Esophagus squamous epithelium (tissue), 4 donors: Measurements from ENCODE around the gene ELP4.

Experiments used
- POLR2A ChIP-seq, 4 donors: fragments of 450-650 bp; IDR thresholded peaks; one replicate each; pipeline ENCODE4 v1.6.1; 2017; ENCODE audit warnings: antibody characterized with exemption in 4 of 4, mild to moderate bottlenecking in 4 of 4, moderate library complexity in 3 of 4
- TF ChIP-seq, protein P1 (sequence below), 6 experiments: fragments of 450-650 bp in 4 of 6; fragments of 200-600 bp in 2 of 6; sonication (generic) in 2 of 6; IDR thresholded peaks; one replicate each; pipeline ENCODE4 v1.5.1; 2016 to 2019; ENCODE audit warnings: antibody characterized with exemption in 6 of 6, mild to moderate bottlenecking in 4 of 6, moderate library complexity in 4 of 6

DNA sequence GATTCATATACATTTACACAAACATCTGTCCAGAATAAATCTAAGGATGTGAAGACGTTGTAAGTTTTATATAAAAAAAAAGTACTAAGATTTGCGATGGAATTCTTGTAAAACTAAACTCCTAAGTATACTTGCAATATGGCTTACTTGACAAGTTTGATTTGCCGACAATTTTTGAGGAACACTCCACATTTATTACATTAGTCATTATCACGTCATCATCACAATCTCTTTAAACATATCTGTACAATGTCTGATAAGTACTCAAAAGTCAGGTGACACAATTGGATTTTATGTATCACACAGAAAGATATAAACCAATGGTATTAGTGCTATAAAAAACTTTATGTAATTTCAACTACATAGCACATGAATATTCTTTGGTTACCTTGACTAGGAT is 30.5 kb upstream of the ELP4 start:
- TF ChIP-seq, protein P1, sequence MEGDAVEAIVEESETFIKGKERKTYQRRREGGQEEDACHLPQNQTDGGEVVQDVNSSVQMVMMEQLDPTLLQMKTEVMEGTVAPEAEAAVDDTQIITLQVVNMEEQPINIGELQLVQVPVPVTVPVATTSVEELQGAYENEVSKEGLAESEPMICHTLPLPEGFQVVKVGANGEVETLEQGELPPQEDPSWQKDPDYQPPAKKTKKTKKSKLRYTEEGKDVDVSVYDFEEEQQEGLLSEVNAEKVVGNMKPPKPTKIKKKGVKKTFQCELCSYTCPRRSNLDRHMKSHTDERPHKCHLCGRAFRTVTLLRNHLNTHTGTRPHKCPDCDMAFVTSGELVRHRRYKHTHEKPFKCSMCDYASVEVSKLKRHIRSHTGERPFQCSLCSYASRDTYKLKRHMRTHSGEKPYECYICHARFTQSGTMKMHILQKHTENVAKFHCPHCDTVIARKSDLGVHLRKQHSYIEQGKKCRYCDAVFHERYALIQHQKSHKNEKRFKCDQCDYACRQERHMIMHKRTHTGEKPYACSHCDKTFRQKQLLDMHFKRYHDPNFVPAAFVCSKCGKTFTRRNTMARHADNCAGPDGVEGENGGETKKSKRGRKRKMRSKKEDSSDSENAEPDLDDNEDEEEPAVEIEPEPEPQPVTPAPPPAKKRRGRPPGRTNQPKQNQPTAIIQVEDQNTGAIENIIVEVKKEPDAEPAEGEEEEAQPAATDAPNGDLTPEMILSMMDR (IDR thresholded peaks at IDR 0.05), result no peak
- TF ChIP-seq POLR2A (IDR thresholded peaks at IDR 0.05), result no peak
